ENCODE measurements around the gene BTBD2. TPM values are rescaled to one million over a fixed set of nuclear protein-coding genes. Genes with fewer than 3 reads are reported as not detected.

The BTBD2 gene
- total RNA-seq, 1 donor from 2014 or later = 118 TPM

GRCh38 chr19:2045501-2046045 lies 30.1 kb upstream of the BTBD2 start:
- no peak for DNase-seq (ENCODE audit: extremely low spot score, unreplicated experiment)
- no peak for TF ChIP-seq CTCF (conservative IDR thresholded peaks at IDR 0.05)

GRCh38 chr19:2044709-2045500 lies 29.4 kb upstream of the BTBD2 start:
- Mint-ChIP-seq H3K4me1 (ENCODE audit: unreplicated experiment) (no peaks in the 10 kb centered on the region), H3K4me3 (no peak overlapping the region), H3K27ac (peak overlapping the region; percentile 43), H3K9me3 (no peaks in the 10 kb centered on the region), H3K36me3 (no peaks in the 10 kb centered on the region), H3K27me3 (no peaks in the 10 kb centered on the region)
- TF ChIP-seq CTCF (conservative IDR thresholded peaks at IDR 0.05) = no peak
- DNase-seq (ENCODE audit: extremely low spot score, unreplicated experiment) = no peak

More at GRCh38 chr19:2045501-2046045, 30.1 kb upstream of the BTBD2 start:
- Mint-ChIP-seq H3K9me3 (no peaks in the 10 kb centered on the region), H3K27me3 (no peaks in the 10 kb centered on the region), H3K27ac (no peak overlapping the region), H3K4me1 (ENCODE audit: unreplicated experiment) (no peaks in the 10 kb centered on the region), H3K4me3 (no peak overlapping the region), H3K36me3 (no peaks in the 10 kb centered on the region)

GRCh38 chr19:2043961-2044708 lies 28.6 kb upstream of the BTBD2 start:
- Mint-ChIP-seq H3K4me1 (ENCODE audit: unreplicated experiment) (no peaks in the 10 kb centered on the region), H3K27ac (no peak overlapping the region), H3K27me3 (no peaks in the 10 kb centered on the region), H3K9me3 (no peaks in the 10 kb centered on the region), H3K36me3 (no peaks in the 10 kb centered on the region), H3K4me3 (no peak overlapping the region)
- TF ChIP-seq CTCF (conservative IDR thresholded peaks at IDR 0.05) = no peak
- DNase-seq (ENCODE audit: extremely low spot score, unreplicated experiment) = no peak

- TF ChIP-seq CTCF (conservative IDR thresholded peaks at IDR 0.05) = no peak
- Mint-ChIP-seq H3K27ac (peak overlapping the region; percentile 63), H3K36me3 (no peaks in the 10 kb centered on the region), H3K4me3 (peak overlapping the region; percentile 31), H3K4me1 (ENCODE audit: unreplicated experiment) (no peaks in the 10 kb centered on the region), H3K27me3 (no peaks in the 10 kb centered on the region), H3K9me3 (no peaks in the 10 kb centered on the region)
- no peak for DNase-seq (ENCODE audit: extremely low spot score, unreplicated experiment)
Measured at GRCh38 chr19:2043251-2043641, 27.7 kb upstream of the BTBD2 start.

- TF ChIP-seq CTCF (conservative IDR thresholded peaks at IDR 0.05) = no peak
- no peaks in the 10 kb centered on the region for H3K27me3 Mint-ChIP-seq
- no peaks in the 10 kb centered on the region for H3K4me1 Mint-ChIP-seq (ENCODE audit: unreplicated experiment)
- DNase-seq (ENCODE audit: extremely low spot score, unreplicated experiment) = no peak
- no peaks in the 10 kb centered on the region for H3K36me3 Mint-ChIP-seq
- H3K27ac Mint-ChIP-seq = no peak overlapping the region
- H3K4me3 Mint-ChIP-seq = peak overlapping the region; percentile 60
- no peaks in the 10 kb centered on the region for H3K9me3 Mint-ChIP-seq
Measured at GRCh38 chr19:2042485-2043250, 27.2 kb upstream of the BTBD2 start.
